ENCODE data around the gene NPAS3.
A peak's percentile ranks its signal among the peaks of the same experiment; 100 is the strongest.

NPAS3 gene

DNA sequence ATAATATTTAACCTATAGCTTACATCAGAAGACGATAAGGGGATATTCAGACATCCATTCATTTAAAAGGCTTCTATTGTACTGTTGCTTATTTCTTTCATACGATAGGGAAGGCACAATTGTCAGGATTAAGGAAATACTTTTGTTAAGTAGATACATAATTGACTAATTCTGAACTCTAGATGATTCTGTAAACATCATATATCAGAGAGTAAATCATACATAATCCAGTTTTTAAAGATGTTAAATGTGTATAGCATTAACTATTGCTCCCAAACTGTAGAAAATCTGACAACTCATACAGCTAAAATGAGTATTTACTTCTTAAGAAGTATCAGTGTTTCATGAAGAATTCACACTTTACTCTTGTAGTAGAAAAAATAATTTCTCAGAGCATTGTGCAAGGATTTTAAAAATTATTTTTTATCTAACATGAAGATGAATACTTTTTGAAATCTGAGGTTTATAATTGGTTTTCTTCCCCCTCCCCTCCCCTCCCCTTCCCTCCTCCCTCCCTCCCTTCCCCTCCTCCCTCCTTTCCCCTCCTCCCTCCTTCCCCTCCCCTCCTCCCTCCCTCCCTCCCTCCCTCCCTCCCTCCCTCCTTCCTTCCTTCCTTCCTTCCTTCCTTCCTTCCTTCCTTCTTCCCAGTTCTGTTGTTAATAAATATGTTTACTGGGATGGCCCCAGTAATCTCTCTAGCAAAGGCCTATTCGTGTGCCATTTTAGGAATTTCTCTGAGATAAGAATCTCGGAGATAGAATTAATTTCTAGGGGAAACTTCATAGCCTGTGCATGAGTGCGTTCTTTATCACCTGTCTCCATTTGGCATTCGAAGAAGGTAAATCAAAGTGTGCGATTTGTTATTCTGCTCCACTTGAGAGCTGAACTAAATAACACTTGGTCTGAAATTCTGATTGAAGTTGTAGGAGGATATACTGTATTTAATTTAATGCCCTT, 2.3 kb downstream of the NPAS3 start:
- DNase-seq (ENCODE audit: low read depth): no peak

DNA sequence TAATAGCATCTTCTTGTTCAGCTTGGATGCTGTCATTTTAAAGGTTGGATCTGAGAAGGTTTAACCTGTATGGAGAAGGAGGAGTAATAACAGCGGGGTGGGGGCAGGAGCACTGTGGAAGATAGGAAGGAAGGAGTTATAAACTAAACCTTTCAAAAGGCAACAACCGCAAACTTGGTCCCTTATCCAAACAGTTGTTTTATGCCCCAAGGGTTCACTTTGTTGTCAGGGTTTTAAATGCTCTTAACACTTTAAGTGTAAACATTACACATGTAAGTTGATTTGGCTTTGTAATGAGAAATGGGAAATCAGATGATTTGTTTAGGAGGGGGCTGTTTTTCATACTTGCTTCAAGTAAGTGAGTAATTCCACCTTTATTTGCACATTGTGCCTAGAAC, 3.0 kb downstream of the NPAS3 start:
- no peak for DNase-seq (ENCODE audit: low read depth)

DNA sequence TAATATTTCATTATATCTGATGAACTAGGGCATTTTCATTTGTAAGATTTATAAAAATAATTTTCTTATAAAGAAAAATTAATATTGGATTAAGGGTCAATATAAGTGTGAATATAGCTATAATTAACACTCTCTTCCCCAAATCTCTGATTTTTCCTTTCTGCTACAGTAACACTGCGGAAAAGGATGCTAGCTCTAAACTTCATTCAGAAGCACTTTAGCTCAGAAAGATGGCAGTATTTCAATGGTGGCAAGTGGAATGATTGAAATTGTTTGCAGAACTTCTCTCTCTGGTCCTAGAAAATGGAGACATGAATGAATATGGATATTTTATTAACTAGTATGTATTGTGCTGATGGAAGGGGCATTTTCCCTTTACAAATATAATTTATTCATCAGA, 8.4 kb downstream of the NPAS3 start:
- DNase-seq (ENCODE audit: low read depth): no peak

DNA sequence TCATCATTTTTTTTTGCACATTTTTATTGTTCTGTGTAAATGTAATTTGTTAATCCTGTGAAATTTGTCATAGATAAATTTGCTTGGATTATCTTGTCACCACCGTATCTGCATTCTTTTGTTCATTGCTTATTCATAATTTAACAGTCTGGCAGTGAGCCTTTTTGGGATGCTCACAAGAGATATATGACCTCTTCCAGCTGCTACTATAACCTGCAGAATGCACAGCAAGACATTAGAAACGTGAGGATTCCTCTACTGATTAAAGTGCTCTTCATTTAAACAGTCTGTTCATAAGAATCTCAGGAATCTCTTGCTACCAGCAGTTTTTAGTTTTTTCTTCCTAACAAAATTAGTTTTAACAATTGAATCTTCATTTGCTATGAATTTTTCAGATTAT, 9.1 kb downstream of the NPAS3 start:
- DNase-seq (ENCODE audit: low read depth): no peak

DNA sequence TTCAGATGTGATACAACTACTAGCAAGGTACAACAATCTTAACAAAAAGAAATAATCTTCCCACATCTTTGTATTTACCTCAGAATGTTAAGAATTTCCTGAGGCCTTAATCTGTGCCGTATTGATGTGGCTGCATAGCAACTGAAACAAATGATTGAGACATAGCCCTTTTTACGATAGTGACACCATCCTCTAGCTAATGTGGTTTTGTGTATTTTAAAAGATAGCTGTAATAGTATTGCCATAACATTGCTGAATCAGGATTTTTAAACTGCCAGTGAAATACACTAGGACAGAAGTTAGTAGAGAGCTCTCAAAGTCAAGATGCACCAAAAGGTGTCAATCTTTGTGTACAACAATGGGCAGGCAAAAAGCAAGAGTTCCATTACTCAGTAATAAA, 11.9 kb downstream of the NPAS3 start:
- DNase-seq (ENCODE audit: low read depth): no peak

DNA sequence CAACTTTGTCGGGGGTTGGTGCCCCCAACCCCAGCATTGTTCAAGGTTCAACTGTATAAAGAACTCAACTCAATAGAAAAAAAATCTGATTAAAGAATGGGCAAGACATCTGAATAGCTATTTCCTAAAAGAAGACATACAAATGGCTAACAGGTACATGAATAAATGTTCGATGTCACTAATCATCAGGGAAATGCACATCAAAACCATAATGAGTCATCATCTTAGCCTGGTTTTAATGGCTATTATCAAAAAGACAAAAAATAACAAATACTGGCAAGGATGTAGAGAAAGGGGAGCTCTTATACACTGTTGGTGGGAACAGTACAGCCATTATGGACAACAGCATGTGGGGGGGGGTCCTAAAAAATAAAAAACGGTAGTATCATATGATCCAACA, 28.7 kb downstream of the NPAS3 start:
- DNase-seq (ENCODE audit: low read depth): no peak

DNA sequence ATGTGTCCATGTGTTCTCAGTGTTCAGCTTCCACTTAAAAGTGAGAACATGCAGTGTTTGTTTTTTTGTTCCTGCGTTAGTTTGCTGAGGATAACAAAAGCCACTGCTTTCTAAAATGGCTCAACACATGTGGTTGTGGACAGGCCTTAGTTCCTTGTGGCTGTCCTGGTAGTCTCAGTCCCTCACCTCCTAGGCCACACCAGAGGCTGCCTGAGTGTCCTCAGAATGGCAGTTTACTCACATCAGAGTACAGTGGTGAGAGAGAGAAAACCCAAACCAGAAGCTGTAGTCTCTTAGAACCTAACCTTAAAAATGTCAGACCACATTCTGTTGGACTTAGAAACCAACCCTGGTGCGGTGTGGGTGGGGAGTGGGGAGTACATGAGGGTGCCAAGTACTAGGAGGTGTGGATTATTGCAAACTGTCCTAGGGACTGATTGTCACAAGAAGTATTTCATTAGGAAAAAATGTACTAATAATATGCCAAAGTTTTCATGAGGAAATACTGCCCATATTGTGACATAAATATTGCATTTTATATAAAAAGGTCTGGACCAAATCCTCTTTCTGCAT, 30.4 kb downstream of the NPAS3 start:
- DNase-seq (ENCODE audit: low read depth): no peak

DNA sequence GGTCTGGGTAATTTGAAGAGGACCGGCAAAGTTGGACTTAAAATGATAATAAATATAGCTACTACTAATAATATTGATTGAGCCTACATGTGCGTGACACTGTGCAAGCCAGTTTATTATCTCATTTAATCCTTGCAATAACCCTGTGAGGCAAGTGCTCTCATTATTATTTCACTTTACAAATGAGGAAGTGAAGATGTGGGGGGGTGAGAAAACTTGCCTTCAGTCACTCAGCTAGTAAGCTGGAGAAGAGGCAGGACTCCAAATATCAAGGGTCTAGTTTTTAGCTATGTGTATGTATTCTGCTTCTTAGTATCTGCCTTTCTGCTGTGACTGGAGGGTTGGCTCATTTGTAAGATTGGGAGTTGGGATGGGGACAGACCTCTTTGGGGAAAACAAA, 39.2 kb downstream of the NPAS3 start:
- no peak for DNase-seq (ENCODE audit: low read depth)

DNA sequence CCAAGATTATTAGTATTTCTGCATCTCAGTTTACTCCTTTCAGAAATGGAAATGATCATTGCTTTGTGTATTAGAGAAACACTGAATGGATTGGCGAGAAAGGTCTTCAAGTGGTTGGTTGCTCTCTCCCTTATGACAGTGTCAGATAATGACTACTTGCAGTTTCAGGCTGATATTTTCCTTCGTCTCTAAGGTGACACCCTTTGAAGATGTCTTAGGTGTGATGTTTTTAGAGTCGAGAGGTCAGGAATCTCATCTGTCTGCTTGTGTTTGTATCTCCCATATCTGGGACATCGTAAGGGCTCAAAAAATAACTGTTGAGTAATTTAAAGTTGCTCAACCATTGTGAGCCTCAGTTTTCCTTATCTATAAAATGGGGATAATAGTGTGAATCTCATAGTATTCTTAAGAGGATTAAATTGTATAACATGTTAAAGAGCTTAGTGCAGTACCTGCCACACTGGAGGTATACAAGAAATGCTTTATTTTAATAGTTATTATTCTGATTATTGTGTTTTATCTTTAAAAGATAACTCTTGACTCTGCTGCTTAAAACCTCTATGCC, 40.1 kb downstream of the NPAS3 start:
- DNase-seq (ENCODE audit: low read depth): no peak

DNA sequence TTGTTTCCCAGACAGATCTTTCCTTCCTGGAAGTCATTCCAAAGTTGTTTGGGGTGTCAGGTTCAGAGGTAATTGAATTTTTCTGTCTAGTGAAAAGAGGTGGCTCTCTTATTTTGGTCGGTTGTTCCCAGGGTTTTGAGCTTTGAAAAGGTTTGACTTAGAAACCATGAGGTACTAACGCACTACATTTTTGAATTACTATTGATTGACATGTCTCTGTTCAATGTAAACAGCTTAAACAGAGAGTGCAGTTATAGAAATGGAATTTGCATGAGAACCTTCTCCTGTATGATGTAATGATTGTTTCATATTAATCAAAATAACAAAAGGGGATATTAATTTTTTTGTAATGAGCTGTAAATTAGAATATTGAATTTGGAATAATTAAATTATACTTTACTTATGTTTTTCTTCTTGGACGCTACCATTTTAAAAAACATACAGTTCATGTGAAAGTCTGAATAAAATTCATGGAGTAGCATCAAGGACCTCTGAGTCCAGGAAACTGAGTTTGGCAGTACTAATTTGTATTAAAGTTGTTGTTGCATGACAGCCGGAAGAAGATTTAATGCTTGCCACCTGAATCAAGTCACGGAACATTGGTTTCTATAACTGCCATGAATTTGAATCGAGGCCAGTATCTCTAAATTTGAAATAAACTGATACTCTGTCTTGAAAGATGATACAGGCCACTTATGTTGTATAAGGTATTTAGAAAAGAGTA, 41.7 kb downstream of the NPAS3 start:
- DNase-seq (ENCODE audit: low read depth): no peak

DNA sequence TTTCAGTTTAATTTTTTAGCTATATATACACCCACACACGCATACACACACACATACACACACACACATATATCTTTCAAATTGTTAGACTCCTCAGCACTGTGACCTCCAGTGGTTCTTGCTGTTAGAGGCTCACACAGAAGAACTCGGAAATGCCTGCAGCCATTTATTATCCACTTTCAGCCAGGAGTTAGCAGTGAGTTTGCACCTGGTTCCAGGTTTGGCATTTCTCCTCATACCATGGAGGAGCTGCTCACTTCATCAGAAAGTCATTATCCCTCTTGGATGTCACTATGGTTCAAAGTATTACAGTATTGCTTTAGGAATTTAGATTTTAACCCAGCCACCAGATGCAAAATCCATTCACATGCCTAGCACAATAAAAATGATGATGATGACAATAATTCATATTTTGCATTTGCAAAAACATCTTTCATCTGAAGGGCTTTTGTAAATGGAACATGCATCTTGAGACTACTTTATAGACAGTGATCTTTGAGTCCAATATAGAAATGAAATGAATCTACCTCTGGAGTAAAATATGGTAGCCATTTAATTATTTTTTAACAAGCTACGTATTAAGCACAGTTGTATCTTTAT, 42.3 kb downstream of the NPAS3 start:
- no peak for DNase-seq (ENCODE audit: low read depth)

DNA sequence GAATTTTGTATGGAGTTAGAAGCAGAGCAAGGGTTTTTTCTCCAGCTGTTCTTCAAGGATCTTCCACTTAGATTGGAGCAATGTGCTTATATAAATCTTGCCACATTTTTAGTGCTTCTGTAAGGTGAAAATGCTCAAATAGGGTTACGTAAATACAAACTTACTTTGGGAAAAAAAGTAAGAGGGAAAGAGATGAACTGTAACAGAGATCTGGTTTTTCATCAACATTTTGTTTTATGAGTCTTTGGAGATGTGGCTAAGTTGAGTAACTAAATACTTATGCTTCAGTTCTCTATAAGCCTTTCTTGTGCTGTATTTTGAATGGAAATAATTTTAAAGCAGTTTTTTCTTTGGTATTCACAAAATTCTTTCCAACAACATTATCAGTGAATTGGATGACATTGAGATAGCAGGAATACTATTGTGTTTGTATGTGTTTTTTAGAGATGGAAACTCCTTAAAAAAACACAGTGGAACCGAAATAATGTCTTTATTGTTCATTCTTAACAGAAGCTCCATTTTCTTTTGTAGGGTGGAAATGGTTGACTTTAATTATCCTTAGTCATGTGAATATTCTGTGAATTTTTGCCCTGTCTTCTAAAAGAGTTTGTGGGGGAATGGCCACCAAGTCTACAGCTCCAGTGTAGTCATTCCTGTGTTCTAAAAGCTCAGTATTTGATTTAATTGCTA, 45.7 kb downstream of the NPAS3 start:
- no peak for DNase-seq (ENCODE audit: low read depth)

DNA sequence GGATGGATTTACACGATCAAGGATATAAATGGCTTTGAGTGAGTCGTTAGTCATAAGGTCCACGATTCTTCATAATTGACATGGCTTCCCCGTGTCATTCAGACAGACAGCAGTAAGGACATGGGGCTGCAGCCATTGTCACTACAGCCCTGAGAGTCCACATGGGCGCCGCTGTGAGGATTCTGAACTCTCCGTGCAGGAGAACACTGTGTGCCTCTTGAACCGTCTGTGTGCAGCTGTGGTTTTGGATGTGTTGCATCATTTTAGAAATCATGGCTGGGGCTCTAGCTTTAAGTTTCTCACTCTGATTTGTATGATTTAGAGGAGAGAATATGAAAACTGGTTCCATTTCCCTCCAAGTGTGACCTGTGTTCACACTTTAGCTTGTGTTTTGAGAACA, 47.2 kb downstream of the NPAS3 start:
- no peak for DNase-seq (ENCODE audit: low read depth)

DNA sequence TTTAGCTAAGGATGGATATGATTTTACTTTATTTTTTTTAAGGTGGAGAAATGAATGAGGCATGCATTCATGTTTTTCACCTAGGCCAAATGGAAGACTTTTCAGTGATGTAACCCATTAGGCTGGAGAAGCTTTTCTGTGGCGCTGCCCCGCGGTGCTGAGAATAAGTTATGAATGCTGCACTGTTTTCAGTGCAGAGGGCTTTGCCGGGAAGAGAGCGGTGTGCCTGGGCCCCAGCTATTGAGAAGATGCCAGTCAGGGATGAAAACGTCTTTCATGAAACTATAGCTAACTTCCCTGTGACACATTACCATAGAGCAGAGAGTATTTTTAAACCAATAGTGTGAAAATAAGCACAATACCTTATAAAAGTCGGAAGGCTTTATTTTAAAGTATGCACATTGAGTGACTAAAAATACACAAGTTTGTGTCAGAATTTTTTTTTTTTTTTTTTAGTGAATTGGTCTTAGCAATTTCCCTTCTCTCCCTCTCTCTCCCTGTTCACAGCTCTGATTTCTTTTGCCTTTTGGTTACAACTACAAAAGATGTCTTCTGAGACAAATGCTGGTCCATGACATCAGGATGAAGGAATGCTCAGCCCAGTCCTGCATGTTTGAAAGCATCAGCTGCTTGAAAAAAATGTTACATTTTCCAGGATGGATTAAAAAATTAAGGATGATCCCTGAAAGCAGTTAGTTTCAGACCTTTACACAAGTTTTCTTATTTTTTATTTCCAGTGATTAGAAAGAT, 48.3 kb downstream of the NPAS3 start:
- peak; percentile 6 for DNase-seq (ENCODE audit: low read depth)

DNA sequence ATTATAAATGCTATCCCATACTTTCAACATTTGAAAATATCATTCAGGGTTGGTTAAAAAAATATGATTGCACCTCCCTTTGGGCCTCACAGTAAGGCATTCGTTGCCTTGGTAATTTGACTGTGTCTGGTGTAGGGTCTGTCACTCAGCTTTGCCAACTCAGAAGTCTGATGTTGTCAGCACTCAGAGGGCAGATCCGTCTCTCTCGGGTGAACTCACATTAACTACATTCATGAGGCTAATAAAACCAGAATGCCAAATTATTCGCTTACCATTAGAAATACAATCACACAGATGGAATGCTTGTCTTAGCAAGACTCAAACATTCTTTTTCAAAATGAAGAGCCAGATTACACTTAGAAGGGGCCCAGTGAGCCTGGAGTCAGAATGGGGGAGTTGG, 53.0 kb downstream of the NPAS3 start:
- no peak for DNase-seq (ENCODE audit: low read depth)

DNA sequence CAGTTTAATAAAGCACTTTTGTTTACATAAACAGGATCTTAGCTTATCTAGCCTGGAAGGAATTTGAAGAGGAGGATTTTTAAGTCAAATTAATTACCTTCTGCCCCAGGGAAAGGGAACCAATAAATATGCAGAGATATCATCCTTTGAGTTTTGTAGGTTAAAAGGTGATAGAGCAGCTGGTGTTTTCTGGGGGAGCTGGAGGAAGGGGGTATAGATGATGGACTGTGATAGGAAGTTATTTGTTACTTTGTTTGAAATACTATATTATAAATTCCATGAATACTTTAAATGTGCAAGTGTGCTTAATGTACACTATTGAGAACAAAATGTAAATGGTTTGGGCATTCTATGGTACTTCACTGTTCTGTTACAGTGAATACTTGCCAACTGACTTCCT, 55.2 kb downstream of the NPAS3 start:
- no peak for DNase-seq (ENCODE audit: low read depth)

DNA sequence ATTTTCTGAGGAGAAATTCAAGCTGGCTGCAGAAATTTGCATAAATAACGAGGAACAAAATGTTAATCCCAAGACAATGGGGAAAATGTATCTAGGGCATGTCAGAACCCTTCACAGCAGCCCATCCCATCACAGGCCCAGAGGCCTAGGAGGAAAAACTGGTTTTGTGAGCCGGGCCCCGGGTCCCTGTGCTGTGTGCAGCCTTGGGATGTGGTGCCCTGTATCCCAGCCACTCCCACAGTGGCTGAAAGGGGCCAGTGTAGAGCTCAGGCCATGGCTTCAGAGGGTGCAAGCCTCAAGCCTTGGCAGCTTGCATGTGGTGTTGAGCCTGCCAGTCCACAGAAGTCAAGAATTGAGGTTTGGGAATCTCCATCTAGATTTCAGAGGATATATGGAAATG, 57.7 kb downstream of the NPAS3 start:
- no peak for DNase-seq (ENCODE audit: low read depth)

DNA sequence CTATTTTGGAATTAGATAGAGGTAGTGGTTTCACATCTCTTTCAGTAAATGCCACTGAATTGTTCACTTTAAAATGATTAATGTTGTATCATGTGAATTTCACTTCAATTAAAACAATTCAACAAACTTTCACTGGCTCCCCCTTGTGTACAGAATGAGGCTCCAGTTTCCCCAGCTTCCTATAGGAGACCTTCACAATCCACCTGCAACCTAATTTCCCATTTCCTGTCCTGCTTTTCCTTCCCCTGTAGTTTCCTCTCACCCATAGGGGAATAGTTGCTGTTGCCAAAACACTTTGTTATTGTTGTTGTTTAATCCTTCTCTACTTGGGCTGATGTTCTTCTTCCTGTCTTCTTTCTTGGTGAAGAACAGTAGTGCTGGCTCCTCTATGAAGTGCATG, 59.8 kb downstream of the NPAS3 start:
- peak; percentile 7 for DNase-seq (ENCODE audit: low read depth)

DNA sequence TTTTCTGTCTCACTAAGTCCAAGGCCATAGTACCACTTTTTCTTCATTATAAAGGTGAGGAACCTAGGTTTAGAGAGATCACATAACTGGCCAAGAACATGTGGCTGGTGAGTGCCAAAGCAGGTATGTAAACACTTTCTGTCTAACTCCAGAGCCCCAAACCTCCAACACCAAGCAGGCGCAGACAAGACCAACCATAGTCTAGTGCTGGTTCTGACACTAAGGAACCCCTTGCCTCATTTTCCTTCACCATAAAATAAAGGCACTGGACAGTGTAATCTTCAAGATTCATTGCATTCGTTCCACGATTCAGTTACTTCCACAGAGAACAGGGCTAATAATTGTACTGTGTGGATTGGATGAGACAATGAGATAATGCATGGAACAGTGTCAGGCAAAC, 71.0 kb downstream of the NPAS3 start:
- DNase-seq (ENCODE audit: low read depth): no peak

DNA sequence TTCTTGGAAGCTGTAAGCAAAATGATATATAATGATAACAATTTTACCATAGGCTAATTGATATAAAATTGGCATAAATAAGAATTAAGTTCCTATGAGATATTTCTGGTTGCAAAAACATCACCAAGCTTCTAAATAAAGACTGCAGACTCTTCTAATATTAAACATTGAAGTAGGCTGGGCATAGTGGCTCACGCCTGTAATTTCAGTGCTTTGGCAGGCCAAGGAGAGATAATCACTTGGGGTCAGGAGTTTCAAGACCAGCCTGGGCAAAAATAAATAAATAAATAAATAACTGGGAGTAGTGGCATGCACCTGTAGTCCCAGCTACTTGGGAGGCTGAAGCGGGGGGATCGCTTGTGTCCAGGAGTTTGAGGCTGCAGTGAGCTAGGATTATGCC, 71.8 kb downstream of the NPAS3 start:
- no peak for DNase-seq (ENCODE audit: low read depth)

DNA sequence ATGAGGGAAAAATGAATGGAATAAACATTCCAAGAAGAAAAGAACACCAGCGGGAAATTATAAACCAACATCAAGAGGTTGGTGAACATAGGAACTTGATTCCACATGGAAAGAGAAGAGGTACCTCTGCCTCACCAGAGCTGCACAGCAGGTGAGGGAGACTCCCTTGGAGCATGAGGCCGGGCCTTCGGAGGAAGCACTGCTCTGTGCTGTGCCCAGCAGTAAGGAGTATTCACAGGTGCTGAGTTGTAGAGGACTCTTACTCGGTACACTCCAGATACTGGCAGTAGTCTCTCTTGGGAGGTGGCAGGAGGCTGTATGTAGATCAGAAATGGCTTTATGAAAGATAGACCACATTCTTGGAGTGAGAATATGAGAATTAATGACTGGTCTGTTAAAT, 76.0 kb downstream of the NPAS3 start:
- DNase-seq (ENCODE audit: low read depth): no peak

Measured in stromal cell of bone marrow (primary cell).